ENCODE data around the gene SLC22A12. TPM values are rescaled to one million over a fixed set of nuclear protein-coding genes. Genes with fewer than 3 reads are reported as not detected.
A peak's percentile ranks its signal among the peaks of the same experiment; 100 is the strongest.

SLC22A12 gene
- total and polyA plus RNA-seq, 2 donors (not counting 3 experiments of a cell fraction or from before 2014, with no cell fraction given) = not detected

GRCh38 chr11:64553554-64554201, 37.3 kb upstream of the SLC22A12 start:
- no peak for TF ChIP-seq POLR2AphosphoS5 (IDR thresholded peaks at IDR 0.05; ENCODE audit: insufficient read depth, low read depth, low read length)
- TF ChIP-seq CTCF (IDR thresholded peaks at IDR 0.05; ENCODE audit: extremely low read depth in 1 of 2, insufficient read depth in 1 of 2, low read depth in 1 of 2, low read length in 2 of 2) = peak; percentile 96 to 97
- CTCF ChIA-PET = interaction anchor here (0.6 to 1.0 kb wide), 4 partner anchors 11 to 105 kb away, joined by 3 to 6 read pairs (median 4); no protein-coding TSS in a partner anchor
- peak overlapping the region; percentile 28 for H2AFZ ChIP-seq (ENCODE audit: low read depth, low read length)
- no peaks in the 10 kb centered on the region for H3K79me2 ChIP-seq (ENCODE audit: control insufficient read depth, insufficient read depth, low read length)
- no TSS peak for BruUV-seq (replicated peaks)
- no peaks in the 10 kb centered on the region for H3K27me3 ChIP-seq (ENCODE audit: control insufficient read depth in 2 of 2, insufficient read depth in 2 of 2, low read length in 2 of 2)
- H3K27ac ChIP-seq (ENCODE audit: insufficient read depth, low read depth, low read length) = no peak overlapping the region
- POLR2A ChIA-PET = no interaction called here
- intact Hi-C loops (cut with micrococcal nuclease) = loop anchor here (1.0 kb wide), 3 partner anchors 96 to 189 kb away; no protein-coding TSS in a partner anchor
- DNase-seq (ENCODE audit: low read depth, low spot score) (peak; percentile 54), FAIRE-seq (peak; percentile 88)
- H3K9ac ChIP-seq (replicated peaks; ENCODE audit: extremely low read depth, insufficient read depth, low read length) = no peak overlapping the region
- peaks cover 10% of the 10 kb centered on the region for H3K4me1 ChIP-seq (ENCODE audit: control insufficient read depth, extremely low read depth, insufficient read depth, low read length)
- no peak overlapping the region for H3K4me3 ChIP-seq (replicated peaks in 1 of 3; ENCODE audit: insufficient read depth in 1 of 3, low read depth in 1 of 3, low read length in 3 of 3)
- no peaks in the 10 kb centered on the region for H3K36me3 ChIP-seq (ENCODE audit: control insufficient read depth in 2 of 2, extremely low read depth in 1 of 2, insufficient read depth in 2 of 2, low read length in 2 of 2)
- H3K4me2 ChIP-seq (ENCODE audit: insufficient read depth, low read length) = no peak overlapping the region
- dilution Hi-C loops (cut with MboI; ENCODE audit: extremely low pct_ligation_motif_present, low sequenced_read_pairs) = no loop called here
- no peaks in the 10 kb centered on the region for H3K9me1 ChIP-seq (replicated peaks; ENCODE audit: control insufficient read depth, extremely low read depth, insufficient read depth, low read length)
- H3K9me3 ChIP-seq (replicated peaks; ENCODE audit: control insufficient read depth, insufficient read depth, low read length) = no peaks in the 10 kb centered on the region
- no peaks in the 10 kb centered on the region for H4K20me1 ChIP-seq (replicated peaks; ENCODE audit: control insufficient read depth, extremely low read depth, insufficient read depth, low read length)

- H3K9me3 ChIP-seq (replicated peaks; ENCODE audit: control insufficient read depth, insufficient read depth, low read length) = no peaks in the 10 kb centered on the region
- dilution Hi-C loops (cut with MboI; ENCODE audit: extremely low pct_ligation_motif_present, low sequenced_read_pairs) = no loop called here
- H2AFZ ChIP-seq (ENCODE audit: low read depth, low read length) = no peak overlapping the region
- BruUV-seq (replicated peaks) = no TSS peak
- intact Hi-C loops (cut with micrococcal nuclease) = no loop called here
- H3K4me2 ChIP-seq (ENCODE audit: insufficient read depth, low read length) = no peak overlapping the region
- H3K36me3 ChIP-seq (ENCODE audit: control insufficient read depth in 2 of 2, extremely low read depth in 1 of 2, insufficient read depth in 2 of 2, low read length in 2 of 2) = no peaks in the 10 kb centered on the region
- H4K20me1 ChIP-seq (replicated peaks; ENCODE audit: control insufficient read depth, extremely low read depth, insufficient read depth, low read length) = no peaks in the 10 kb centered on the region
- DNase-seq (ENCODE audit: low read depth, low spot score) (no peak), FAIRE-seq (no peak)
- no peaks in the 10 kb centered on the region for H3K9me1 ChIP-seq (replicated peaks; ENCODE audit: control insufficient read depth, extremely low read depth, insufficient read depth, low read length)
- no peak overlapping the region for H3K9ac ChIP-seq (replicated peaks; ENCODE audit: extremely low read depth, insufficient read depth, low read length)
- no peaks in the 10 kb centered on the region for H3K79me2 ChIP-seq (ENCODE audit: control insufficient read depth, insufficient read depth, low read length)
- ChIA-PET CTCF (no interaction called here), POLR2A (no interaction called here)
- no peak for TF ChIP-seq CTCF (IDR thresholded peaks at IDR 0.05; ENCODE audit: extremely low read depth in 1 of 2, insufficient read depth in 1 of 2, low read depth in 1 of 2, low read length in 2 of 2)
- TF ChIP-seq MAX (IDR thresholded peaks at IDR 0.05; ENCODE audit: insufficient read depth, insufficient read length) = no peak
- TF ChIP-seq JUN (IDR thresholded peaks at IDR 0.05; ENCODE audit: borderline replicate concordance, insufficient read depth, insufficient read length, low read depth) = no peak
- no peak for TF ChIP-seq MYC (IDR thresholded peaks at IDR 0.05; ENCODE audit: low read depth, low read length)
- TF ChIP-seq POLR2A (IDR thresholded peaks at IDR 0.05; ENCODE audit: low read depth, low read length) = no peak
- no peak for TF ChIP-seq POLR2AphosphoS5 (IDR thresholded peaks at IDR 0.05; ENCODE audit: insufficient read depth, low read depth, low read length)
- TF ChIP-seq GATA2 (IDR thresholded peaks at IDR 0.05; ENCODE audit: insufficient read depth, insufficient read length, low read depth, low read length) = no peak
- TF ChIP-seq EZH2 (IDR thresholded peaks at IDR 0.05; ENCODE audit: borderline replicate concordance, low read depth, low read length, severe bottlenecking) = no peak
- no peaks in the 10 kb centered on the region for H3K27me3 ChIP-seq (ENCODE audit: control insufficient read depth in 2 of 2, insufficient read depth in 2 of 2, low read length in 2 of 2)
- H3K4me3 ChIP-seq (replicated peaks in 1 of 3; ENCODE audit: insufficient read depth in 1 of 3, low read depth in 1 of 3, low read length in 3 of 3) = no peak overlapping the region
- peaks cover 10% of the 10 kb centered on the region for H3K4me1 ChIP-seq (ENCODE audit: control insufficient read depth, extremely low read depth, insufficient read depth, low read length)
- no peak overlapping the region for H3K27ac ChIP-seq (ENCODE audit: insufficient read depth, low read depth, low read length)
Measured at GRCh38 chr11:64556044-64556720, 34.8 kb upstream of the SLC22A12 start.
